Hepatocyte (in vitro differentiated cells): ENCODE measurements around the gene GON4L.

Source experiments
- EZH2 ChIP-seq: fragments of 200-600 bp; sonication (generic); IDR thresholded peaks from 2 replicates; pipeline ENCODE4 v1.6.1; 2016; ENCODE audit warnings: antibody characterized with exemption, mild to moderate bottlenecking, borderline replicate concordance
- TF ChIP-seq, protein P1 (sequence below): fragments of 200-600 bp; sonication (generic); IDR thresholded peaks from 2 replicates; pipeline ENCODE4 v1.5.1; 2016; ENCODE audit warnings: antibody characterized with exemption, mild to moderate bottlenecking; ENCODE audit not compliant: poor library complexity

DNA sequence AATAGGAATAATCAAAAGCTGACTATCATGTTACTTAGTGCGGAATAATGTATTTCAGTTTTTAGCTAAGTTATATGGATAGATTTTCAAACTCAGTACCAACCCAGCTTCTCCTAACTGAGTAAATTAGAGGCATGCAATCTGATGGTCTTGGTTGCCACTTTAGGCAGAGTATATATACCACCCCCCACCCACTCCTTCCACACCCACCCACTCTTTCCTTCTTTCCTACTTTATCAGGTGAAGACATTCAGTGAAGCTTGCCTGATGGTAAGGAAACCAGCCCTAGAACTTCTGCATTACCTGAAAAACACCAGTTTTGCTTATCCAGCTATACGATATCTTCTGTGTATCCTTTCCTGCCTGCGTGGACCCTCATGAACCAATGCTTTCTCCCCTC lies 131.9 kb downstream of the GON4L start:
- TF ChIP-seq, protein P1, sequence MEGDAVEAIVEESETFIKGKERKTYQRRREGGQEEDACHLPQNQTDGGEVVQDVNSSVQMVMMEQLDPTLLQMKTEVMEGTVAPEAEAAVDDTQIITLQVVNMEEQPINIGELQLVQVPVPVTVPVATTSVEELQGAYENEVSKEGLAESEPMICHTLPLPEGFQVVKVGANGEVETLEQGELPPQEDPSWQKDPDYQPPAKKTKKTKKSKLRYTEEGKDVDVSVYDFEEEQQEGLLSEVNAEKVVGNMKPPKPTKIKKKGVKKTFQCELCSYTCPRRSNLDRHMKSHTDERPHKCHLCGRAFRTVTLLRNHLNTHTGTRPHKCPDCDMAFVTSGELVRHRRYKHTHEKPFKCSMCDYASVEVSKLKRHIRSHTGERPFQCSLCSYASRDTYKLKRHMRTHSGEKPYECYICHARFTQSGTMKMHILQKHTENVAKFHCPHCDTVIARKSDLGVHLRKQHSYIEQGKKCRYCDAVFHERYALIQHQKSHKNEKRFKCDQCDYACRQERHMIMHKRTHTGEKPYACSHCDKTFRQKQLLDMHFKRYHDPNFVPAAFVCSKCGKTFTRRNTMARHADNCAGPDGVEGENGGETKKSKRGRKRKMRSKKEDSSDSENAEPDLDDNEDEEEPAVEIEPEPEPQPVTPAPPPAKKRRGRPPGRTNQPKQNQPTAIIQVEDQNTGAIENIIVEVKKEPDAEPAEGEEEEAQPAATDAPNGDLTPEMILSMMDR: no peak
- no peak for TF ChIP-seq EZH2
